ENCODE results near the gene LIMS4. TPM values are rescaled to one million over a fixed set of nuclear protein-coding genes. Genes with fewer than 3 reads are reported as not detected.

LIMS4 gene
- total RNA-seq, 1 experiment from 2014 or later, result 1.3 TPM

Other genes starting within 250 kb of the LIMS4 start
- gene RGPD6, start 104.4 kb upstream of the LIMS4 start, total RNA-seq (2014; rRNA removed; shearing (Covaris generic)), result 12.8 and 19.7 TPM in 2 replicates
- gene BUB1, start 205.2 kb upstream of the LIMS4 start, total RNA-seq (2014; rRNA removed; shearing (Covaris generic)), result 111 and 113 TPM in 2 replicates

Data from A172 (cell line).